Lower leg skin (tissue), 3 donors: Measurements from ENCODE around the gene AKAP6.

Experiments
- CTCF ChIP-seq, 3 donors: fragments of 450-650 bp; IDR thresholded peaks; one replicate each; pipeline ENCODE4 v1.5.1; 2016; ENCODE audit warnings: antibody characterized with exemption in 3 of 3, mild to moderate bottlenecking in 3 of 3, moderate library complexity in 2 of 3
- POLR2A ChIP-seq, 2 donors: fragments of 450-650 bp; IDR thresholded peaks; one replicate each; pipeline ENCODE4 v1.6.1; 2016 to 2017; ENCODE audit warnings: antibody characterized with exemption in 2 of 2, mild to moderate bottlenecking in 1 of 2, moderate library complexity in 1 of 2

- no peak for TF ChIP-seq CTCF (IDR thresholded peaks at IDR 0.05)
- TF ChIP-seq POLR2A (IDR thresholded peaks at IDR 0.05): no peak
These were observed 152.6 kb downstream of the AKAP6 start for GRCh38 chr14:32481707-32482106.
